LNCaP clone FGC (cell line): ENCODE results near the gene STYX.

Source experiments
- DNase-seq: peaks from one replicate; pipeline ENCODE4 v3.0.0-alpha.2; 2011; ENCODE audit warnings: low read depth
- H3K4me3 ChIP-seq: 2 replicates; pipeline ENCODE4 v1.5.1; 2011; ENCODE audit warnings: mild to moderate bottlenecking, low read depth, low read length, control low read depth
- TF ChIP-seq, protein P1 (sequence below): IDR thresholded peaks from 2 replicates; pipeline ENCODE4 v1.5.1; 2012; ENCODE audit warnings: mild to moderate bottlenecking; ENCODE audit not compliant: control insufficient read depth, insufficient read depth; ENCODE audit errors: extremely low read depth

The STYX gene

DNA sequence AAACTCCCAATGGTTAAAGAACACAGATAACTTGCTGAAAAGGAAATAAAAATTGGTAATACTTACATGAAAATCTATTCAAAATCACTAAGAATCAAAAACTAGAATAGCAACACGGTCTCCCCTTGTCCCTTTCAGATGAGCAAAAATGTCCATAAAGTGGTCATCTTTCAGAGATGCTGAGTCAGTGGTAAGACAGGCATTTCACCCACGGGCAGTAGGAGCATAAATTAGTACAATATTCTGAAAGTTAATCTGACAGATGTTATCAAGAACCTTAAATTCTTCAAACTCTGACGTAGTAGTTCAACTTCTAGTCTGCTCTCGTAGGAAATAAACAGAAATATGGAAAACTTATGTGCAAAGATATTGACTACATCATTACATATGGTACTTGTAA, 94.5 kb downstream of the STYX start:
- no peak for DNase-seq
- TF ChIP-seq, protein P1, sequence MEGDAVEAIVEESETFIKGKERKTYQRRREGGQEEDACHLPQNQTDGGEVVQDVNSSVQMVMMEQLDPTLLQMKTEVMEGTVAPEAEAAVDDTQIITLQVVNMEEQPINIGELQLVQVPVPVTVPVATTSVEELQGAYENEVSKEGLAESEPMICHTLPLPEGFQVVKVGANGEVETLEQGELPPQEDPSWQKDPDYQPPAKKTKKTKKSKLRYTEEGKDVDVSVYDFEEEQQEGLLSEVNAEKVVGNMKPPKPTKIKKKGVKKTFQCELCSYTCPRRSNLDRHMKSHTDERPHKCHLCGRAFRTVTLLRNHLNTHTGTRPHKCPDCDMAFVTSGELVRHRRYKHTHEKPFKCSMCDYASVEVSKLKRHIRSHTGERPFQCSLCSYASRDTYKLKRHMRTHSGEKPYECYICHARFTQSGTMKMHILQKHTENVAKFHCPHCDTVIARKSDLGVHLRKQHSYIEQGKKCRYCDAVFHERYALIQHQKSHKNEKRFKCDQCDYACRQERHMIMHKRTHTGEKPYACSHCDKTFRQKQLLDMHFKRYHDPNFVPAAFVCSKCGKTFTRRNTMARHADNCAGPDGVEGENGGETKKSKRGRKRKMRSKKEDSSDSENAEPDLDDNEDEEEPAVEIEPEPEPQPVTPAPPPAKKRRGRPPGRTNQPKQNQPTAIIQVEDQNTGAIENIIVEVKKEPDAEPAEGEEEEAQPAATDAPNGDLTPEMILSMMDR = no peak
- no peak overlapping the region for H3K4me3 ChIP-seq
